Measurements from ENCODE around the gene B4GALT5. TPM values are rescaled to one million over a fixed set of nuclear protein-coding genes. Genes with fewer than 3 reads are reported as not detected.
A peak's percentile ranks its signal among the peaks of the same experiment; 100 is the strongest.

The B4GALT5 gene
- total RNA-seq, 3 donors from 2014 or later (not counting 1 experiment from before 2014, with no cell fraction given): 15.5 to 29.1 (median 28.6) TPM

DNA sequence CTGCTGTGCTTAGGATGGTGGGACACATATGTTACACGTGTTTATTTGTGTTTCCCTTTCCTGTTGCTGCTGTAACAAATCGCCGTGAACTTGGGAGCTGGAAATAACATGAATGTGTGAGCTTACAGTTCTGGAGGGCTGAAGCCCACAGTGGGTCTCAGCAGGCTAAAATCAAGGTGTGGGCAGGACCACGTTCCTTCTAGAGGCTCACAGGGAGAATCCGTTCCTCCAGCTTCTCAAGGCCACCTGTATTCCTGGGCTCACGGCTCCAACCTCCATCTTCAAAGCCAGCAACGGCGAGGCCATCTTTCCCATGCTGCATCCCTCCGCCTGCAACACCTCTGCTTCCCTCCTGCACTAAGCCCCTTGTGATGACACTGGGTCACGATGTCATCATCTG is 118.3 kb downstream of the B4GALT5 start:
- no peaks in the 10 kb centered on the region for H3K36me3 Mint-ChIP-seq
- peaks cover 0 to 6% of the 10 kb centered on the region in 2 donors for H3K27me3 Mint-ChIP-seq (ENCODE audit: low read depth in 2 of 2)
- Histone ChIP-seq H3K9me3 (ENCODE audit: control insufficient read depth, insufficient read depth, low read length) (peaks cover 5% of the 10 kb centered on the region), H3K4me3 (ENCODE audit: low read length) (no peak overlapping the region), H3K36me3 (ENCODE audit: control insufficient read depth, insufficient read depth, low read length) (no peaks in the 10 kb centered on the region), H3K27me3 (ENCODE audit: control insufficient read depth, insufficient read depth, low read length) (no peaks in the 10 kb centered on the region), H3K27ac (ENCODE audit: low read length) (no peak overlapping the region), H3K4me1 (ENCODE audit: control insufficient read depth, insufficient read depth, low read length) (peaks cover 58% of the 10 kb centered on the region)
- no peak for ATAC-seq
- H3K27ac Mint-ChIP-seq: peak overlapping the region; percentile 44 to 87
- TF ChIP-seq, protein P1, sequence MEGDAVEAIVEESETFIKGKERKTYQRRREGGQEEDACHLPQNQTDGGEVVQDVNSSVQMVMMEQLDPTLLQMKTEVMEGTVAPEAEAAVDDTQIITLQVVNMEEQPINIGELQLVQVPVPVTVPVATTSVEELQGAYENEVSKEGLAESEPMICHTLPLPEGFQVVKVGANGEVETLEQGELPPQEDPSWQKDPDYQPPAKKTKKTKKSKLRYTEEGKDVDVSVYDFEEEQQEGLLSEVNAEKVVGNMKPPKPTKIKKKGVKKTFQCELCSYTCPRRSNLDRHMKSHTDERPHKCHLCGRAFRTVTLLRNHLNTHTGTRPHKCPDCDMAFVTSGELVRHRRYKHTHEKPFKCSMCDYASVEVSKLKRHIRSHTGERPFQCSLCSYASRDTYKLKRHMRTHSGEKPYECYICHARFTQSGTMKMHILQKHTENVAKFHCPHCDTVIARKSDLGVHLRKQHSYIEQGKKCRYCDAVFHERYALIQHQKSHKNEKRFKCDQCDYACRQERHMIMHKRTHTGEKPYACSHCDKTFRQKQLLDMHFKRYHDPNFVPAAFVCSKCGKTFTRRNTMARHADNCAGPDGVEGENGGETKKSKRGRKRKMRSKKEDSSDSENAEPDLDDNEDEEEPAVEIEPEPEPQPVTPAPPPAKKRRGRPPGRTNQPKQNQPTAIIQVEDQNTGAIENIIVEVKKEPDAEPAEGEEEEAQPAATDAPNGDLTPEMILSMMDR (IDR thresholded peaks at IDR 0.05): no peak
- no peak for DNase-seq
- peaks cover 33 to 60% of the 10 kb centered on the region in 2 donors for H3K4me1 Mint-ChIP-seq
- H3K4me3 Mint-ChIP-seq: peak overlapping the region; percentile 43
- peaks cover 0 to 3% of the 10 kb centered on the region in 2 donors for H3K9me3 Mint-ChIP-seq
- intact Hi-C loops (cut with micrococcal nuclease): no loop called here
- WGBS (ENCODE audit: insufficient coverage): 81% methylated on average over 10 of the region's 10 CpGs

DNA sequence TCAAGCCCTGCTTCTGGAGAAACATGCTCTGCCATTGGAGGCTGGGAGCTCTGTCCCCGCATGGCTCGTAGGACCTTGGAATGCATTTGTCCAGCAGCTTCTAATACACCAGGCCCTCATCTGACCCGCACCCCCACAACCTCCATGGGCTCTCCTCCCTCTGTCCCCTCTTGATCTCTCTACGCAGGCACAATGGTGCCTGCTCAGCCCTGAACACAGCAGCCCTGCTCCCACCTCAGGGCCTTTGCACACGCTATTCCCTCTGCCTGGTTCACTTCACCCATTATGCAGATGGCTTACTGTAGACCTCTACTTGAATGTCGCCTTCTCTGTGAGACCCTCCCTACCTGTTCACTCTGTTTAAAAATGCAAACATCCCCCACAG is 118.8 kb downstream of the B4GALT5 start:
- no peaks in the 10 kb centered on the region for H3K36me3 ChIP-seq (ENCODE audit: control insufficient read depth, insufficient read depth, low read length)
- DNase-seq (no peak), ATAC-seq (no peak)
- TF ChIP-seq, protein P1 (IDR thresholded peaks at IDR 0.05): no peak
- H3K4me3 ChIP-seq (ENCODE audit: low read length): no peak overlapping the region
- Mint-ChIP-seq H3K27me3 (ENCODE audit: low read depth in 2 of 2) (peaks cover 0 to 11% of the 10 kb centered on the region in 2 donors), H3K27ac (peak overlapping the region; percentile 44 to 87), H3K4me3 (peak overlapping the region; percentile 43), H3K36me3 (no peaks in the 10 kb centered on the region), H3K4me1 (peaks cover 33 to 64% of the 10 kb centered on the region in 2 donors), H3K9me3 (peaks cover 0 to 3% of the 10 kb centered on the region in 2 donors)
- peaks cover 5% of the 10 kb centered on the region for H3K9me3 ChIP-seq (ENCODE audit: control insufficient read depth, insufficient read depth, low read length)
- H3K27ac ChIP-seq (ENCODE audit: low read length): no peak overlapping the region
- 95% methylated on average over 5 of the region's 6 CpGs for WGBS (ENCODE audit: insufficient coverage)
- no peaks in the 10 kb centered on the region for H3K27me3 ChIP-seq (ENCODE audit: control insufficient read depth, insufficient read depth, low read length)
- peaks cover 63% of the 10 kb centered on the region for H3K4me1 ChIP-seq (ENCODE audit: control insufficient read depth, insufficient read depth, low read length)
- intact Hi-C loops (cut with micrococcal nuclease): no loop called here

DNA sequence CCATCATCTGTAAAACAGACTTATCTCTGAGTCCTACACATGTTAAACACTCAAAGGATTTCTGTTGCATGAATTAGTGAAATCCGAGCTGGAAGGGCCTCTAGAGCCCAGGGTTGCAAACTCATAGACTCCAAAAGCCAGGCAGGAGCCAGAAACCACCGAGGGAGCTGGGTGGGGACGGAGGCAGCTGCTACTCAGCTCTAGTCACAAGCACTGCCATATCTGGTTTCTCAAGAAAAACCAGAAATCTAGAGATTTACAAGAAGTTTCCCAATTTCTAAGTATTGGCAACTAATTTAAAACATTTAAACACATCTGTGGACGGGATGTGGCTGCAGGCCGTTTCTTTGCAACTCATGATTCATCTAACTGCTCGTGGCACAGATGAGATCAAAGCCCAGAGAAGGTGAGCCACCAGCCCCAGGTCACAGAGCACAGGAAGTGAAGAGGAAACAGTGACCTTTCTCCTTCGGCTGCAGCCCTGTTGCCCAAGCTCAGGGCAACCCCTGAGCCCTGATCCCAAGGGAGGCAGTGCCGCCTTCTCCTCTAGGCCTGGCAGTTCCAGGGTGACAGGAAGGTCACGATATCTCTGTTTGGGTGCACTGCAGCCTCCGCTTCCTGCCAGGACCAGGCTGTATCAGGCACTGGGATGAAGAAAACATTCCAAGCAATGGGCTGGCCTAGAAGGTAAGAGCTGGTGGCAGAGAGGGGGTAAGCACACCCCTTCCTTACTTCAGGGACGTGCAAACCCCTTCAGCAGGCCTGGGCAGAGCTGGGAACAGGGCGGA is 119.3 kb downstream of the B4GALT5 start:
- peak; percentile 50 to 69 (median 60) for ATAC-seq
- H3K27ac Mint-ChIP-seq: peak overlapping the region; percentile 44 to 87

More for the DNA sequence above, 119.3 kb downstream of the B4GALT5 start:
- intact Hi-C loops (cut with micrococcal nuclease): no loop called here
- peak in 1 of 2 donors; percentile 48 for DNase-seq
- Mint-ChIP-seq H3K4me3 (peak overlapping the region; percentile 47), H3K27me3 (ENCODE audit: low read depth in 2 of 2) (peaks cover 0 to 15% of the 10 kb centered on the region in 2 donors), H3K4me1 (peaks cover 33 to 69% of the 10 kb centered on the region in 2 donors), H3K9me3 (peaks cover 0 to 3% of the 10 kb centered on the region in 2 donors), H3K36me3 (no peaks in the 10 kb centered on the region)
- Histone ChIP-seq H3K9me3 (ENCODE audit: control insufficient read depth, insufficient read depth, low read length) (peaks cover 5% of the 10 kb centered on the region), H3K4me1 (ENCODE audit: control insufficient read depth, insufficient read depth, low read length) (peaks cover 64% of the 10 kb centered on the region), H3K27ac (ENCODE audit: low read length) (peak overlapping the region; percentile 8), H3K36me3 (ENCODE audit: control insufficient read depth, insufficient read depth, low read length) (no peaks in the 10 kb centered on the region), H3K4me3 (ENCODE audit: low read length) (no peak overlapping the region), H3K27me3 (ENCODE audit: control insufficient read depth, insufficient read depth, low read length) (no peaks in the 10 kb centered on the region)
- WGBS (ENCODE audit: insufficient coverage): 61% methylated on average over 12 of the region's 12 CpGs
- TF ChIP-seq, protein P1 (IDR thresholded peaks at IDR 0.05): no peak

Measured in natural killer cell (primary cell).